GM10248 (cell line): ENCODE measurements around the gene ZNF785.

Experiments
- CTCF ChIA-PET: fragments of 300-600 bp; sonication (Branson Sonifier 250); formaldehyde crosslinking; extraction: SDS; loops from one replicate; lab custom pipeline; 2021; ENCODE audit warnings: antibody characterized with exemption; lab: Yijun Ruan, JAX
- POLR2A ChIA-PET: fragments of 350-650 bp; sonication (Branson Sonifier 250); formaldehyde crosslinking; extraction: SDS; loops from one replicate; lab custom pipeline; 2020; ENCODE audit warnings: antibody characterized with exemption; lab: Yijun Ruan, JAX
- DNase-seq: peaks from one replicate; pipeline ENCODE4 v3.0.0; 2012; ENCODE audit errors: extremely low spot score
- CTCF ChIP-seq: IDR thresholded peaks from 2 replicates; pipeline ENCODE4 v1.5.1; 2012; ENCODE audit warnings: mild to moderate bottlenecking, low read depth; ENCODE audit errors: extremely low read depth, missing control alignments, control extremely low read depth

ZNF785 gene

GRCh38 chr16:30554557-30555314 is 30.8 kb downstream of the ZNF785 start:
- TF ChIP-seq CTCF = no peak
- CTCF ChIA-PET = interaction anchor here (0.7 to 2.7 kb wide), 7 partner anchors 11 to 124 kb away, joined by 3 to 9 read pairs (median 3); partner anchors contain the start of gene DCTPP1
- POLR2A ChIA-PET = no interaction called here
- no peak for DNase-seq

DNA sequence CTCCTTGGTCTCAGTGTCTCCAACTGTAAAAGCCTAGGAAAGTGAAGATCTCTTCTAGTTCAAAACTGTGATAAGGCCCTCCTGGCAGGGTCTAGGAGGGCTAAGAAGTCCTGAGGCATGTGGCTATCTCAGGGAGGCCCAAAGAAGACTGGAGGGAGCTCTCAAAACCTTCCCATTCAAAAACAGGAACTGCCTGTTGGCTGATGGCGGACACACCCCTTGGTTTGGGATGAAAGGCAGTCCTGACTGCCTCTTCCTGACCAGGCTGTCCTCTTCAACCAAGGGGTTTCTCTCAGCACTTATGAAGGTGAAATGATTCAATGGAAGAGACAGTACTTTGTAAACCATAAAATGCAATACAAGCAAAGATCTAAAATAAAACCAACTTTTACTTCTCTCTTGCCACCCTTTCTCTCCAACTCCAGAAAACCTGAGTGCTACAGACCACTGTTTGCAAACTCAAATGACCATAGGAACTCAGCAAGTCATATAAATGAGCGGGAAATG is 32.1 kb downstream of the ZNF785 start:
- no peak for TF ChIP-seq CTCF
- no peak for DNase-seq
- POLR2A ChIA-PET = interaction anchor here (0.6 to 0.8 kb wide), 2 partner anchors 174 to 183 kb away, joined by 3 to 4 read pairs; no protein-coding TSS in a partner anchor
- CTCF ChIA-PET = interaction anchor here (1.2 to 2.7 kb wide), 4 partner anchors 12 to 104 kb away, joined by 3 to 9 read pairs (median 6); no protein-coding TSS in a partner anchor

DNA sequence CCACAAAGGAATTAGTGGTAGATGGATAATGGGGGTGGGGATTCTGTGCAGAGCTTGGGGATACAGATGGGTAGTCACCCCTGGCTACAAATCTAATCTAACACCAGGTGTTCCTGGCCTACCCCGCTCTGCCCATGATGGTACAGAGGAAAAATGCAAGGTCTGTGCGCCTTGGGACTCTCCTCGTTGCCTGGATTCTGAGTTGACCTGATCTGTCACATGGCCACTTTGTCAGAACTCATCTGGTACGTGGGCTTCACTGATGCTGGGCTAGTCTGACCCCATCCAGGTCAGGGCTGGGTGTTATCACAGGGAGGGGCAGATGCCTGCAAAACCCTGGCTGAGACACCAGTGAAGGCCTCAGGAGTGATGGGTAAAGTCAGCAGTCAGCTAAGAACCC is 32.5 kb downstream of the ZNF785 start:
- CTCF ChIA-PET = interaction anchor here (1.8 to 2.7 kb wide), 2 partner anchors 13 to 17 kb away, joined by 5 to 9 read pairs; no protein-coding TSS in a partner anchor
- POLR2A ChIA-PET = no interaction called here
- TF ChIP-seq CTCF = no peak
- DNase-seq = no peak

- peak; percentile 50 for DNase-seq
- CTCF ChIA-PET = interaction anchor here (0.7 to 1.5 kb wide), 6 partner anchors 16 to 145 kb away, joined by 3 to 8 read pairs (median 4); partner anchors contain the start of gene DCTPP1
- no peak for TF ChIP-seq CTCF
- POLR2A ChIA-PET = interaction anchor here (0.6 to 1.1 kb wide), 5 partner anchors 16 to 144 kb away, joined by 3 to 7 read pairs (median 3); partner anchors contain the start of gene ZNF771
These were observed 33.7 kb downstream of the ZNF785 start for GRCh38 chr16:30551781-30552180.

- TF ChIP-seq CTCF = no peak
- ChIA-PET CTCF (interaction anchor here (1.0 to 3.2 kb wide), 2 partner anchors 13 to 49 kb away, joined by 3 to 16 read pairs; partner anchors contain the start of gene ZNF747), POLR2A (interaction anchor here (1.2 kb wide), 1 partner anchor 11 kb away, joined by 10 read pairs; no protein-coding TSS in a partner anchor)
- DNase-seq = no peak
These were observed 36.9 kb downstream of the ZNF785 start for GRCh38 chr16:30548416-30549253.

GRCh38 chr16:30546115-30546514 is 39.4 kb downstream of the ZNF785 start:
- CTCF ChIA-PET = interaction anchor here (0.9 to 1.2 kb wide), 4 partner anchors 11 to 116 kb away, joined by 3 to 6 read pairs (median 3); partner anchors contain the start of genes DCTPP1 and ZNF747
- no peak for DNase-seq
- POLR2A ChIA-PET = no interaction called here
- TF ChIP-seq CTCF = no peak
